ENCODE data around the gene TAS2R40. TPM values are rescaled to one million over a fixed set of nuclear protein-coding genes. Genes with fewer than 3 reads are reported as not detected.
"Not testable (repeated sequence)": the region's sequence is repeated elsewhere in the genome, so short reads cannot be mapped to it uniquely, and the experiment has no call there.

Gene TAS2R40
- polyA plus RNA-seq, 1 donor: not detected

GRCh38 chr7:143250199-143250598, 28.4 kb downstream of the TAS2R40 start:
- DNase-seq: no peak

DNA sequence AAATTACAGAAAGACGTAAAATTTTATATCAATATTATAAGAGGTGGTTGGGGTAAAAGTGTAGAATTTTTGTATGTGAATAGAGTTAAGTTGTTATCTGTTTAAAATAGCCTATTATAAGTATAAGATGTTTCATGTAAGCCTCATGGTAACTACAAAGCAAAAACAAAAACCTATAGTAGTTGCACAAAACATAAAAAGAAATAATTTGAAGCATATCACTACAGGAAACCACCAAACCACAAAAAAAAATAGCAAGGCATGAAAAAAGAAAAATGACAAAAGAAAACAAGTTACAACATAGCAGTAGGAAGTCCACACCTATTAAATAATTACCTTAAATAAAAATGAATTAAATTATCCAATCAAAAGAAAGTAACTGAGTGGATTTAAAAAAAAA, 29.0 kb downstream of the TAS2R40 start:
- no peak for DNase-seq

DNA sequence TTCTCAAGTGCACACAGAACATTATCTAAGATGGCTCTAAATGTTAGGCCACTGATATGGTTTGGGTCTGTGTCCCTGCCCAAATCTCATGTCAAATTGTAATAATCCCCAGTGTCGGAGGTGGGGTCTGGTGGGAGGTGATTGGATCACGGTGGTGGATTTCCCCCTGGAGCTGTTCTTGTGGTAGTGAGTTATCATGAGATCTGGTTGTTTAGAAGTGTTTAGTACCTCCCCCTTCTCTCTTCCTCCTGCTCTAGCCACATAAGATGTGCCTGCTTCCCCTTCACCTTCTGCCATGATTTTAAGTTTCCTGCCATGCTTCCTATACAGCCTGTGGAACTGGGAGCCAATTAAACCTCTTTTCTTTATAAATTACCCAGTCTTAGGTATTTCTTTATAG, 30.2 kb downstream of the TAS2R40 start:
- DNase-seq: no peak

- DNase-seq: no peak
Measured at GRCh38 chr7:143255564-143255963, 33.7 kb downstream of the TAS2R40 start.

DNA sequence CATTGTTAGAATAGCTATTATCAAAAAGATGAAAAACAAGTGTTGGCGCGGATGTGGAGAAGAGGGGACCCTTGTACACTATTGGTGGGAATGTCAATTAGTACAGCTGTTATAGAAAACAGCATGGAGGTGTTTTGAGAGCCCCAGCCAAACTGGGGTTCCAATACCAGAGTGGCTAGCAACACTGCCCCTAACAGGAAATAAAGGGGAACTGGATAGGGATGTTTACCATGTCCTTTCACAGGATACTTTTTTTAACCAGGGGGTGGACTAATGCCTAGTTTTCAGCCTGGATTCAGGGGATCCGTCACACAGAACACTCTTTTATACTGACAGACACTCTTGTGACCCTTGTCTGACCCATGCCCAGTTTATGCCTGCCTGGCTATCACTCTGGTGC, 34.5 kb downstream of the TAS2R40 start:
- DNase-seq: no peak

DNA sequence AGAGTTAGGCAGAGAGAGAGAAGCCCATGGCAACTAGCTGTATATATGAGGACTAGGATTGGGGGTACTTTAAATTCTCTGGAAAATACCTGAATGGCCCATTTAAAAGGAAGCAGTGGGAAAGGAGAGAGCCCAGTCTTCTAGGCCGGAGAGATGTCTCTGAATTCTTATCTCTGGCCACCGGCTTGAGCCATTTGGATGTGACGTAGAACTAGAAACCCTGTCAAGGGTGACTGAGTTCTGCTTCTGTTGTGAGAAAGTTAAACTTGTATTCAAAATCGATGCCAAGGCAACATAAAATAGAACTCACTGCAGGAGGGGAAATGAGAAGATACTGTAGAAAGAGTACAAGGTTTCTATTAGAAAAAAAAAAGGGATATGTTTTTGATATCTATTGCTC, 35.1 kb downstream of the TAS2R40 start:
- no peak for DNase-seq

- no peak for DNase-seq
Measured at GRCh38 chr7:143257501-143257900, 35.7 kb downstream of the TAS2R40 start.

GRCh38 chr7:143258831-143259230, 37.0 kb downstream of the TAS2R40 start:
- no peak for DNase-seq

- no peak for DNase-seq
Measured at GRCh38 chr7:143259765-143260164, 37.9 kb downstream of the TAS2R40 start.

DNA sequence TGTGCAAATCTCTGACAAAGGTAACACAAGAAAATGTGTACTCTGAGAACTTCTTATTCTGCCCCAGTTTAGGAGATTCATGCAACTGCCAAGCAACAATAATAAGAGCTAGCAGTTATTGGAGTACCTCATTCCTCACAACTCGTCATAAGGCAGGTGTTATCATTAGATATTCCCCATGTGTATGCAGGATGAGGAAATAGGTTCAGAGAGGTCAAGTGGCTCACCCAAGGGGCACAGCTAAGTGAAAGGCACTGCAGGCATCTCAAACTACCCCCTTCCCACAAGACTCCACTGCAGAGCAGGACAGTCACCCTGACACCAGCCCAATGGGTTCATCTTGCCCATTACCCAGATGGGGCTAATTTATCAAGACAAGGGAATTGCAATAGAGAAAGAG, 40.1 kb downstream of the TAS2R40 start:
- no peak for DNase-seq

DNA sequence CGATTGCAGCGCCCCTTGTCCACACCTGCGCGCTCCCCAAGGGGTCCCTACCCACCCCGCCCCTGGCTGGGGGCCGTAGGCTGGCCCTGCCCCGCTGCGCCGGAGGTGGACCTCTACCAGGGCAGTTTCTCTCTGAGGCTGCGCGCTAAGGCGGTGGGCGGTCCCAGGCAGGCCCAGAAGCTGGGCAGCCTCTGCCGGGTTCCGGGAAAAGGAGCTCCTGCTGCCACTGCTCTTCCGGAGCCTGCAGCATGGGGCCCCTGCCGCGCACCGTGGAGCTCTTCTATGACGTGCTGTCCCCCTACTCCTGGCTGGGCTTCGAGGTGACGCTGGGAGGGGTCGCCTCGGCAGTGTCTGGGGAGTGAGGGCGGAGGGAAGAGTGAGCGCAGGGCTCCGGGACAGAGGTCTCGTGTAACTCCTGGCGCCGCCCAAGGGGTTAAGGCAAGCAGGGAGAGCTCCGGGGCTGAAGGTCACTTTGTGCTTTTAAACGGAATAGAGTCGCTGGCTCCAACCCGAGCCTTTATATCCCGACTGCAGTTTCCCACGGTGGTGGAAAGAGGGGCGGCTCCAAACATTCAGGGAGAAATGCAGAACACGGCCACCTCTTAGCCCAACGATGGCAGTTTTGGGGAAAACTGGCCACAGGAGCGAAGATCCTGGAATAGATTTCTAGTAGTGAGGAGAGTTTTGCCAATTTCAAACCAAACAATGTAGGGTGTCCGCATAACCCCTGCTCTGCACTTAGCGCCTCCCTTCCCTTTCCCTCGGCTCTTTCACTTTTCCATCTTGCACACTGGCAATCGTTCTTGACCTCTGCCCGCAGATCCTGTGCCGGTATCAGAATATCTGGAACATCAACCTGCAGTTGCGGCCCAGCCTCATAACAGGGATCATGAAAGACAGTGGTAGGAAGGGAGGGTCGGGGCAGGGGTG, 41.7 kb downstream of the TAS2R40 start, which contains the start of gene GSTK1:
Gene GSTK1 (plus strand): TSS at position 176 of the 930 bp plus-strand sequence. CDS start 73 bp downstream, at position 249.
- DNase-seq: peak; percentile 67

DNA sequence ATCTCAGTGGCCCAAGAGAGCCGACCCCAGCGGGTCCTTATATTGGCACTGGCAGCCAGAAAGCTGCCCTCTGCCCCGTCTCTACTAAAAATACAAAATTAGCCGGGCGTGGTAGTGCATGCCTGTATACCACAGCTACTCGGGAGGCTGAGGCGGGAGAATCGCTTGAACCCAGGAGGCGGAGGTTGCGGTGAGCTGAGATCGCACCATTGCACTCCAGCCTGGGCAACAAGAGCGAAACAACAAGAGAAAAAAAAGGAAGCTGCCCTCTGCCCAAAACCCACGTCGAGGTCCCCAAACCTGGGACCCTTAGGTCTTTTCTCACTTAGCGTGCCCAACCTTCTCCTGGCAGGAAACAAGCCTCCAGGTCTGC, 42.3 kb downstream of the TAS2R40 start:
- not testable (repeated sequence) for DNase-seq

GRCh38 chr7:143265017-143265693, 43.3 kb downstream of the TAS2R40 start:
- no peak for DNase-seq

DNA sequence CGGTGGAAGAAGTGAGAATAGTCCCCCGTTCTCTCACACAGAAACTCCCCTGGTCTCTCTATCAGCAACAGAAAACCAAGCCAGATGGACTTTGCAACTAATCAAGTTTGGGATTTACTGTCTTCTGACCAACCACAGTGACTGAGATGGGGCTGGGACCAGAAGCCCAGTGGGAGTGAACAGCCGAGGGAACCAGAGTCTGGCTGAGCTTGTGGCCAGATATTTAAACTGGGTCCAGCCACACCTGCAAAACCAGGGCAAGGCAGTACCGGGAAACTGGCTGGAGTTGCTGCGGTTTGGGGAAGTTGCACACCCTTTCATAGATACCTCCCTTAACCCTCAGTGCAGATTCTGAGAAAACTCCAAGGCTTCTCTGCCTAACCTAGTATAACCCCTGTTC, 47.4 kb downstream of the TAS2R40 start:
- DNase-seq: no peak

GRCh38 chr7:143271240-143271639, 49.4 kb downstream of the TAS2R40 start:
- no peak for DNase-seq

Other genes with a start within 250 kb of the TAS2R40 start
- gene OR9A2, start 194.9 kb upstream of the TAS2R40 start, polyA plus RNA-seq (ENCODE audit: insufficient read length): not detected
- gene OR6V1, start 169.7 kb upstream of the TAS2R40 start, polyA plus RNA-seq (ENCODE audit: insufficient read length): not detected
- gene PIP, start 90.0 kb upstream of the TAS2R40 start, polyA plus RNA-seq (ENCODE audit: insufficient read length): not detected
- gene TAS2R39, start 38.6 kb upstream of the TAS2R40 start, polyA plus RNA-seq (ENCODE audit: insufficient read length): not detected
- 199 TPM for gene GSTK1, start 41.4 kb downstream of the TAS2R40 start, polyA plus RNA-seq (ENCODE audit: insufficient read length)
- 55.7 TPM for gene TMEM139, start 62.9 kb downstream of the TAS2R40 start, polyA plus RNA-seq (ENCODE audit: insufficient read length)
- 69.9 TPM for gene CASP2, start 66.3 kb downstream of the TAS2R40 start, polyA plus RNA-seq (ENCODE audit: insufficient read length)
- gene CLCN1, start 94.1 kb downstream of the TAS2R40 start, polyA plus RNA-seq (ENCODE audit: insufficient read length): 0.35 TPM
- 2.1 TPM for gene FAM131B, start 140.7 kb downstream of the TAS2R40 start, polyA plus RNA-seq (ENCODE audit: insufficient read length)
- 63.9 TPM for gene ZYX, start 159.3 kb downstream of the TAS2R40 start, polyA plus RNA-seq (ENCODE audit: insufficient read length)
- 20.2 TPM for gene EPHA1, start 186.8 kb downstream of the TAS2R40 start, polyA plus RNA-seq (ENCODE audit: insufficient read length)
- not detected for gene TAS2R60, start 221.4 kb downstream of the TAS2R40 start, polyA plus RNA-seq (ENCODE audit: insufficient read length)

Measured in left kidney (tissue), 2 donors.